ENCODE measurements around the gene TTC3. TPM values are rescaled to one million over a fixed set of nuclear protein-coding genes. Genes with fewer than 3 reads are reported as not detected.
A peak's percentile ranks its signal among the peaks of the same experiment; 100 is the strongest.

Gene TTC3
- total and polyA plus RNA-seq, 10 of the 15 experiments (the other 5 are each of a cell fraction or from before 2014, with no cell fraction given): 23.1 to 94.9 (median 72.7) TPM

GRCh38 chr21:37075214-37075770 is 2.2 kb downstream of the TTC3 start:
- TF ChIP-seq SUZ12 (IDR thresholded peaks at IDR 0.05; ENCODE audit: unreplicated experiment) (no peak), HSF1 (IDR thresholded peaks at IDR 0.05; ENCODE audit: low read depth, low read length) (no peak), CBX3 (IDR thresholded peaks at IDR 0.05; ENCODE audit: borderline replicate concordance, low read depth) (no peak), YY1 (IDR thresholded peaks at IDR 0.05; ENCODE audit: low read depth, low read length) (no peak), ATF2 (IDR thresholded peaks at IDR 0.05; ENCODE audit: low read length) (no peak), SREBF2 (IDR thresholded peaks at IDR 0.05; ENCODE audit: low read length) (no peak), EP300 (IDR thresholded peaks at IDR 0.05; ENCODE audit: borderline replicate concordance in 1 of 2, control insufficient read depth in 1 of 2, low read depth in 2 of 2, low read length in 2 of 2) (no peak), SMARCA5 (IDR thresholded peaks at IDR 0.05) (peak; percentile 58; the same call in 1 of the 2 replicates)
- FAIRE-seq: no peak
- Histone ChIP-seq H3K4me2 (ENCODE audit: control insufficient read depth, insufficient read depth) (no peak overlapping the region), H3K27ac (ENCODE audit: control insufficient read depth, insufficient read depth) (no peak overlapping the region), H4K20me1 (ENCODE audit: control insufficient read depth, insufficient read depth) (no peaks in the 10 kb centered on the region), H3K79me2 (ENCODE audit: control insufficient read depth, insufficient read depth, low read length) (peaks cover 74% of the 10 kb centered on the region), H3K9me3 (replicated peaks; ENCODE audit: control insufficient read depth, insufficient read depth, low read length) (no peaks in the 10 kb centered on the region), H3K4me3 (peak overlapping the region; percentile 26; the same call in 1 of the 2 replicates), H2AFZ (ENCODE audit: control insufficient read depth, low read depth, low read length) (no peak overlapping the region), H3K4me1 (ENCODE audit: control insufficient read depth, insufficient read depth, low read length) (no peaks in the 10 kb centered on the region; the same call in 1 of the 2 replicates), H3K27me3 (replicated peaks in 1 of 2; ENCODE audit: control insufficient read depth in 2 of 2, insufficient read depth in 2 of 2, low read length in 1 of 2) (no peaks in the 10 kb centered on the region), H3K9ac (ENCODE audit: control insufficient read depth, insufficient read depth, low read length) (no peak overlapping the region), H3K36me3 (ENCODE audit: control insufficient read depth in 2 of 2, insufficient read depth in 2 of 2, low read length in 1 of 2) (no peaks in the 10 kb centered on the region)
- ChIA-PET CTCF (interaction anchor here (1.8 kb wide), 1 partner anchor 98 kb away, joined by 8 read pairs; no protein-coding TSS in a partner anchor), POLR2A (interaction anchor here (0.6 kb wide), 1 partner anchor 488 kb away, joined by 3 read pairs; no protein-coding TSS in a partner anchor), RAD21 (ENCODE audit: unreplicated experiment) (no interaction called here), SMC1A (ENCODE audit: uncharacterized antibody, unreplicated experiment) (interaction anchor here (1.0 to 1.7 kb wide), 2 partner anchors 45 to 99 kb away, joined by 3 to 6 read pairs; no protein-coding TSS in a partner anchor)
- in situ Hi-C loops (cut with MboI): no loop called here
- WGBS (ENCODE audit: insufficient coverage, insufficient replicate concordance, low lambda C conversion rate, missing lambda C conversion rate): 97% methylated on average over 4 of the region's 4 CpGs
- intact Hi-C loops (cut with micrococcal nuclease; ENCODE audit: unreplicated experiment): loop anchor here (5.0 kb wide), 2 partner anchors 73 to 98 kb away; no protein-coding TSS in a partner anchor
- DNase-seq (ENCODE audit: low read depth, low spot score): no peak
- no peak for ATAC-seq
- BruUV-seq (replicated peaks): no TSS peak

Data from GM12878 (cell line).